HepG2 (cell line): ENCODE data around the gene CLIC3. TPM values are rescaled to one million over a fixed set of nuclear protein-coding genes. Genes with fewer than 3 reads are reported as not detected.
"Not testable (repeated sequence)": the region's sequence is repeated elsewhere in the genome, so short reads cannot be mapped to it uniquely, and the experiment has no call there.

ENCODE experiments used
- ATAC-seq: fragments of 200-7000 bp; cut with Tn5 transposase; 3 replicates; pipeline ENCODE4 v1.9.1; 2020; ENCODE audit warnings: mild to moderate bottlenecking, moderate library complexity
- BruUV-seq: library from RNA; stranded (reverse); fragments of 400-500 nt; replicated peaks from 2 replicates; lab custom pipeline; 2021; lab: Mats Ljungman, UMichigan
- CTCF ChIA-PET: fragments of 300-600 bp; formaldehyde crosslinking; extraction: SDS; loops from one replicate; lab custom pipeline; 2021; ENCODE audit warnings: low total read pairs, inconsistent platforms, low intra/inter-chr PET ratio; lab: Yijun Ruan, JAX
- POLR2A ChIA-PET: fragments of 350-600 bp; sonication (Branson Sonifier 250); formaldehyde crosslinking; loops from one replicate; lab custom pipeline; 2020; ENCODE audit warnings: antibody characterized with exemption, inconsistent platforms; lab: Yijun Ruan, JAX
- DNase-seq: peaks from one replicate; pipeline ENCODE4 v3.0.0-alpha.2; 2015; ENCODE audit warnings: low spot score
- FAIRE-seq: peaks from 3 replicates; lab custom pipeline; 2011; peaks lifted over from hg19 to GRCh38; lab: Jason Lieb, UNC
- H2AFZ ChIP-seq: one replicate; pipeline ENCODE4 v1.6.1; 2011; ENCODE audit warnings: low read length, inconsistent platforms
- H3K27ac ChIP-seq: fragments of 300-600 bp; 3 replicates; pipeline ENCODE4 v1.8.0; 2011; ENCODE audit warnings: mixed run types, mild to moderate bottlenecking, mixed read lengths, low read length, inconsistent platforms; ENCODE audit not compliant: insufficient read depth; ENCODE audit errors: extremely low read length
- H3K27me3 ChIP-seq, 2 experiments: fragments of 200-600 bp in 1 of 2; 2 replicates in 1 of 2; 3 replicates in 1 of 2; pipeline versions ENCODE4 v1.6.0 to v1.8.0; 2011; ENCODE audit warnings: low read length in 2 of 2, mild to moderate bottlenecking in 2 of 2, moderate library complexity in 2 of 2, inconsistent platforms in 1 of 2; ENCODE audit not compliant: insufficient read depth in 2 of 2, control insufficient read depth in 1 of 2
- H3K36me3 ChIP-seq, 2 experiments: fragments of 200-600 bp in 1 of 2; replicated peaks in 1 of 2; 2 replicates in 1 of 2; 3 replicates in 1 of 2; pipeline versions ENCODE4 v1.5.1 to v1.8.0; 2011; ENCODE audit warnings: low read length in 2 of 2, inconsistent platforms in 1 of 2; ENCODE audit not compliant: insufficient read depth in 2 of 2, control insufficient read depth in 1 of 2
- H3K4me1 ChIP-seq: 2 replicates; pipeline ENCODE4 v1.5.1; 2012; ENCODE audit warnings: low read length, inconsistent platforms; ENCODE audit not compliant: insufficient read depth
- H3K4me2 ChIP-seq: 2 replicates; pipeline ENCODE4 v1.6.0; 2011; ENCODE audit warnings: low read depth, low read length, inconsistent platforms
- H3K4me3 ChIP-seq, 3 experiments: fragments of 200-600 bp in 1 of 3; sonication (generic), shearing (Covaris generic) in 1 of 3; replicated peaks in 1 of 3; 2 replicates each; pipeline ENCODE4 v1.5.1; 2011 to 2016; ENCODE audit warnings: low read length in 3 of 3, inconsistent platforms in 2 of 3, low read depth in 2 of 3, mild to moderate bottlenecking in 2 of 3, control low read depth in 1 of 3, mixed read lengths in 1 of 3; ENCODE audit not compliant: insufficient read depth in 1 of 3
- H3K79me2 ChIP-seq: one replicate; pipeline ENCODE4 v1.6.1; 2011; ENCODE audit warnings: low read length, inconsistent platforms; ENCODE audit not compliant: insufficient read depth
- H3K9ac ChIP-seq: 2 replicates; pipeline ENCODE4 v1.6.0; 2011; ENCODE audit warnings: mild to moderate bottlenecking, low read depth, low read length, inconsistent platforms; ENCODE audit not compliant: insufficient read depth
- H3K9me3 ChIP-seq: 2 replicates; pipeline ENCODE4 v1.5.1; 2012; ENCODE audit warnings: mild to moderate bottlenecking, low read length
- H4K20me1 ChIP-seq: 2 replicates; pipeline ENCODE4 v1.6.0; 2011; ENCODE audit warnings: inconsistent platforms, mild to moderate bottlenecking, low read length, moderate library complexity; ENCODE audit not compliant: insufficient read depth
- ZNF121 ChIP-seq: sonication (generic); formaldehyde crosslinking; IDR thresholded peaks from 2 replicates; pipeline ENCODE4 v1.5.0; 2020; ENCODE audit warnings: mild to moderate bottlenecking, missing genetic modification reagents
- ZNF263 ChIP-seq: sonication (generic); formaldehyde crosslinking; IDR thresholded peaks from 2 replicates; pipeline ENCODE4 v1.4.0; 2020; ENCODE audit warnings: missing genetic modification reagents
- ZNF331 ChIP-seq: sonication (generic); formaldehyde crosslinking; IDR thresholded peaks from 2 replicates; pipeline ENCODE4 v1.4.0; 2020; ENCODE audit warnings: missing genetic modification reagents
- ZNF883 ChIP-seq: sonication (generic); formaldehyde crosslinking; IDR thresholded peaks from 2 replicates; pipeline ENCODE4 v1.5.1; 2020; ENCODE audit warnings: mild to moderate bottlenecking, missing genetic modification reagents; ENCODE audit errors: not compliant biosample characterization
- WGBS: methylation state at CpG from one replicate; pipeline ENCODE4 v1.1.6; 2017; ENCODE audit warnings: low lambda C conversion rate; 5-methylcytosine and 5-hydroxymethylcytosine counted together
- in situ Hi-C: cut with HindIII; loops from 2 replicates; pipeline ENCODE4 v1.10.0; 2017; ENCODE audit warnings: low pct_unique_long_range_greater_than_20kb; ENCODE audit not compliant: extremely low pct_ligation_motif_present
- intact Hi-C: fragments of 100-400 bp; cut with micrococcal nuclease; formaldehyde crosslinking; loops from one replicate; pipeline ENCODE4 v1.10.0; 2022; ENCODE audit not compliant: unreplicated experiment
- polyA plus RNA-seq, 8 experiments: library from polyadenylated mRNA; depleted of rRNA in 3 of 8; stranded (reverse) in 7 of 8; unstranded in 1 of 8; fragments of >200 nt; fragmentation: Illumina TruSeq in 4 of 8; extraction: Trizol in 4 of 8; gene quantifications; 2 replicates each; pipeline versions ENCODE4 v1.2.1 to v1.2.3, GENCODE V29; 2011 to 2016; ENCODE audit warnings: low read depth in 4 of 8, missing spikeins in 1 of 8, mixed read lengths in 1 of 8; ENCODE audit not compliant: insufficient read depth in 1 of 8
- total RNA-seq, 5 experiments: library from RNA; depleted of rRNA; stranded (reverse); fragments of >200 nt; fragmentation: Illumina TruSeq; extraction: Trizol; gene quantifications; 2 replicates each; pipeline ENCODE4 v1.2.3, GENCODE V29; 2016; ENCODE audit warnings: low read depth in 1 of 5
- TF ChIP-seq, protein P1 (sequence below): sonication (generic); formaldehyde crosslinking; IDR thresholded peaks from 2 replicates; pipeline ENCODE4 v1.4.0; 2020; ENCODE audit warnings: missing genetic modification reagents
- TF ChIP-seq, protein P2 (sequence below): sonication (generic); formaldehyde crosslinking; IDR thresholded peaks from 2 replicates; pipeline ENCODE4 v1.4.0; 2020; ENCODE audit warnings: missing genetic modification reagents, low read depth, mild to moderate bottlenecking, borderline replicate concordance
- TF ChIP-seq, protein P3 (sequence below): sonication (generic); formaldehyde crosslinking; IDR thresholded peaks from 2 replicates; pipeline ENCODE4 v1.5.0; 2020; ENCODE audit warnings: mild to moderate bottlenecking, missing genetic modification reagents

CLIC3 gene
- total and polyA plus RNA-seq, 2 of the 13 experiments (the other 11 are each of a cell fraction or from before 2014, with no cell fraction given): 0.51 to 1.5 TPM

DNA sequence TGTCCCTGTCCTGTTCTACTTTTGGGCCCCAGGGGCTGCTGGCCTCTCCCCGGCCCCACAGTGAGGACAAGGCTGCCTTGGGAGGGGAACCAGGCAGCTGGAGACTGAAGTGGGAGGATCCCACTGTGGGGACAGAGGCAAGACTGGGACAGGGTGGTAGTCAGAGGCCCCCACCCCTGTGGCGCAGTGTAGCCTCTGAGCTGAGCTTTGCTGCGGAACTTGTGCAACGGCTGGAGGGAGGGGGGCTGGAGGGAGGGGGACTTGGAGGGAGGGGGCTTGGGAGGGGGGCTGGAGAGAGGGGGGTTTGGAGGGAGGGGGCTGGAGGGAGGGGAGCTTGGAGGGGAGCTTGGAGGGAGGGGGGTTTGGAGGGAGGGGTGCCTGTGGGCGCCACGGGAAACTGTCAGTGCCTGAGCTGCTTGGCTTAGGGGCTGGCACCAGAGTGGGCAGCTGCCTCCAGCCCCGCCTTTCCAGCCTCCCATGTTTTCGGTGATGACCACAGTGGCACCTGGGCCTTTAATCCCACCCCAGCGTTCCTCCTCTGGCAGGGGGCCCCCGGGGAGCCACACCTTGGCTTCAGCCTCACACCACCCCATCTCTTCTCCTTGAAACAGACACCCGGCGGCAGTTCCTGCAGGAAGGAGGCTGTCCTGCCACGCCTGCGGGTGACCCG lies 37.8 kb upstream of the CLIC3 start (continued):
- TF ChIP-seq, protein P1, sequence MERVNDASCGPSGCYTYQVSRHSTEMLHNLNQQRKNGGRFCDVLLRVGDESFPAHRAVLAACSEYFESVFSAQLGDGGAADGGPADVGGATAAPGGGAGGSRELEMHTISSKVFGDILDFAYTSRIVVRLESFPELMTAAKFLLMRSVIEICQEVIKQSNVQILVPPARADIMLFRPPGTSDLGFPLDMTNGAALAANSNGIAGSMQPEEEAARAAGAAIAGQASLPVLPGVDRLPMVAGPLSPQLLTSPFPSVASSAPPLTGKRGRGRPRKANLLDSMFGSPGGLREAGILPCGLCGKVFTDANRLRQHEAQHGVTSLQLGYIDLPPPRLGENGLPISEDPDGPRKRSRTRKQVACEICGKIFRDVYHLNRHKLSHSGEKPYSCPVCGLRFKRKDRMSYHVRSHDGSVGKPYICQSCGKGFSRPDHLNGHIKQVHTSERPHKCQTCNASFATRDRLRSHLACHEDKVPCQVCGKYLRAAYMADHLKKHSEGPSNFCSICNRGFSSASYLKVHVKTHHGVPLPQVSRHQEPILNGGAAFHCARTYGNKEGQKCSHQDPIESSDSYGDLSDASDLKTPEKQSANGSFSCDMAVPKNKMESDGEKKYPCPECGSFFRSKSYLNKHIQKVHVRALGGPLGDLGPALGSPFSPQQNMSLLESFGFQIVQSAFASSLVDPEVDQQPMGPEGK (CRISPR knock-in tag): peak; percentile 86
- TF ChIP-seq, protein P2, sequence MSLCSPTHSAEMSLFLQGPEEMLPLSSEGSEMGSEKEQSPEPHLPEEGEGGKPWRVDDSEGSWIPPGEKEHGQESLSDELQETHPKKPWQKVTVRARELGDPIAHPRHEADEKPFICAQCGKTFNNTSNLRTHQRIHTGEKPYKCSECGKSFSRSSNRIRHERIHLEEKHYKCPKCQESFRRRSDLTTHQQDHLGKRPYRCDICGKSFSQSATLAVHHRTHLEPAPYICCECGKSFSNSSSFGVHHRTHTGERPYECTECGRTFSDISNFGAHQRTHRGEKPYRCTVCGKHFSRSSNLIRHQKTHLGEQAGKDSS: no peak
- TF ChIP-seq ZNF883: no peak
- TF ChIP-seq ZNF331 (CRISPR knock-in tag): no peak

DNA sequence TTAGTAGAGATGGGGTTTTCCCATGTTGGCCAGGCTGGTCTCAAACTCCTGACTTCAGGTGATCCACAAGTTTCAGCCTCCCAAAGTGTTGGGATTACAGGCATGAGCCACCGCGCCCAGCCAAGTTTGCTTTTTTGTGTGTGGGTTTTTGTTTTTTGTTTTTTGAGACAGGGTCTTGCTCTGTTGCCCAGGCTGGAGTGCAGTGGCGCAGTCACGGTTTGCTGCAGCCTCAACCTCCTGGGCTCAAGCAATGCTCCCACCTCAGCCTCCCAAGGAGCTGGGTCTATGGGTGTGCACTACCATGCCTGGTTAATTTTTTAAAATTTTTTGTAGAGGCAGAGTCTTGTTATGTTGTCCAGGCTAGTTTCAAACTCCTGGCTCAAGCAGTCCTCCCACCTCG lies 37.1 kb upstream of the CLIC3 start:
- POLR2A ChIA-PET, H3K4me3 ChIP-seq, H2AFZ ChIP-seq, H4K20me1 ChIP-seq, H3K4me2 ChIP-seq, H3K36me3 ChIP-seq, CTCF ChIA-PET, FAIRE-seq, H3K27ac ChIP-seq, H3K9me3 ChIP-seq, ATAC-seq, H3K9ac ChIP-seq, H3K79me2 ChIP-seq, intact Hi-C loops, BruUV-seq, DNase-seq: not testable (repeated sequence)
- TF ChIP-seq, protein P3, sequence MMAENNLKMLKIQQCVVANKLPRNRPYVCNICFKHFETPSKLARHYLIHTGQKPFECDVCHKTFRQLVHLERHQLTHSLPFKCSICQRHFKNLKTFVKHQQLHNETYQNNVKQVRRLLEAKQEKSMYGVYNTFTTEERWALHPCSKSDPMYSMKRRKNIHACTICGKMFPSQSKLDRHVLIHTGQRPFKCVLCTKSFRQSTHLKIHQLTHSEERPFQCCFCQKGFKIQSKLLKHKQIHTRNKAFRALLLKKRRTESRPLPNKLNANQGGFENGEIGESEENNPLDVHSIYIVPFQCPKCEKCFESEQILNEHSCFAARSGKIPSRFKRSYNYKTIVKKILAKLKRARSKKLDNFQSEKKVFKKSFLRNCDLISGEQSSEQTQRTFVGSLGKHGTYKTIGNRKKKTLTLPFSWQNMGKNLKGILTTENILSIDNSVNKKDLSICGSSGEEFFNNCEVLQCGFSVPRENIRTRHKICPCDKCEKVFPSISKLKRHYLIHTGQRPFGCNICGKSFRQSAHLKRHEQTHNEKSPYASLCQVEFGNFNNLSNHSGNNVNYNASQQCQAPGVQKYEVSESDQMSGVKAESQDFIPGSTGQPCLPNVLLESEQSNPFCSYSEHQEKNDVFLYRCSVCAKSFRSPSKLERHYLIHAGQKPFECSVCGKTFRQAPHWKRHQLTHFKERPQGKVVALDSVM (CRISPR knock-in tag): peak; percentile 21; the same call in 1 of the 2 replicates
- TF ChIP-seq ZNF121 (peak; percentile 64; the same call in 1 of the 2 replicates), ZNF263 (CRISPR knock-in tag) (0 out of 2 replicates have a peak, but pooled peaks have one; percentile 41)
- peaks cover 64% of the 10 kb centered on the region for H3K4me1 ChIP-seq
- WGBS: 74% methylated on average over 5 of the region's 5 CpGs
- in situ Hi-C loops: loop anchor here (5.0 to 10.0 kb wide), 2 partner anchors 86 to 189 kb away; partner anchors contain the start of genes AJM1, C8G and PHPT1
- H3K27me3 ChIP-seq: peaks cover 0 to 14% of the 10 kb centered on the region in 2 experiments; a peak in 1 of 5 replicates
